ENCODE measurements around the gene MAP3K19.
"Not testable (repeated sequence)": the region's sequence is repeated elsewhere in the genome, so short reads cannot be mapped to it uniquely, and the experiment has no call there.

- TF ChIP-seq CTCF, POLR2A (IDR thresholded peaks at IDR 0.05): not testable (repeated sequence)
Observed at GRCh38 chr2:134977104-134977503, 70.1 kb downstream of the MAP3K19 start.

Measured in heart left ventricle (tissue), 13 donors.